CD14-positive monocyte (primary cell): Measurements from ENCODE around the gene PLCB1. TPM values are rescaled to one million over a fixed set of nuclear protein-coding genes. Genes with fewer than 3 reads are reported as not detected.

Experiments
- DNase-seq, 3 donors: peaks; one replicate each; pipeline ENCODE4 v3.0.0-alpha.2; 2011 to 2022
- H2AFZ ChIP-seq: 2 replicates; pipeline ENCODE4 v1.6.0; 2012; ENCODE audit warnings: mild to moderate bottlenecking, low read depth, low read length, inconsistent platforms; ENCODE audit not compliant: insufficient read depth, poor library complexity, severe bottlenecking
- H3K27ac ChIP-seq, 2 donors: 1 replicate in 1 of 2; 2 replicates in 1 of 2; pipeline ENCODE4 v1.5.1; 2012 to 2013; ENCODE audit warnings: low read length in 2 of 2, control low read depth in 1 of 2, inconsistent platforms in 1 of 2, low read depth in 1 of 2, mild to moderate bottlenecking in 1 of 2
- H3K27me3 ChIP-seq, 2 donors: one replicate each; pipeline versions ENCODE4 v1.6.0 to v1.6.1; 2011 to 2013; ENCODE audit warnings: low read length in 2 of 2; ENCODE audit not compliant: control insufficient read depth in 2 of 2, insufficient read depth in 2 of 2
- H3K36me3 ChIP-seq, 2 donors: replicated peaks in 1 of 2; 1 replicate in 1 of 2; 2 replicates in 1 of 2; pipeline versions ENCODE4 v1.5.1 to v1.6.1; 2012 to 2013; ENCODE audit warnings: low read length in 2 of 2, control low read depth in 1 of 2, inconsistent platforms in 1 of 2, mild to moderate bottlenecking in 1 of 2; ENCODE audit not compliant: insufficient read depth in 2 of 2, control insufficient read depth in 1 of 2
- H3K4me1 ChIP-seq, 2 donors: 1 replicate in 1 of 2; 2 replicates in 1 of 2; pipeline versions ENCODE4 v1.5.1 to v1.6.1; 2012 to 2013; ENCODE audit warnings: low read length in 2 of 2, control low read depth in 1 of 2, inconsistent platforms in 1 of 2, mild to moderate bottlenecking in 1 of 2, moderate library complexity in 1 of 2; ENCODE audit not compliant: insufficient read depth in 2 of 2, control insufficient read depth in 1 of 2
- H3K4me2 ChIP-seq: replicated peaks from 2 replicates; pipeline ENCODE3; 2012; ENCODE audit warnings: low read length, moderate library complexity, mild to moderate bottlenecking; ENCODE audit not compliant: poor library complexity, severe bottlenecking; ENCODE audit errors: extremely low read depth
- H3K4me3 ChIP-seq, 3 experiments: fragments of 200-600 bp in 1 of 3; sonication (generic) in 1 of 3; replicated peaks in 1 of 3; 1 replicate in 2 of 3; 2 replicates in 1 of 3; pipeline ENCODE4 v1.5.1; 2011 to 2013; ENCODE audit warnings: low read length in 3 of 3, mild to moderate bottlenecking in 3 of 3, control low read depth in 2 of 3, low read depth in 2 of 3, inconsistent platforms in 1 of 3, moderate library complexity in 1 of 3
- H3K79me2 ChIP-seq: 2 replicates; pipeline ENCODE4 v1.6.0; 2012; ENCODE audit warnings: mild to moderate bottlenecking, control low read depth, inconsistent platforms, low read length, moderate library complexity; ENCODE audit not compliant: insufficient read depth
- H3K9ac ChIP-seq: 2 replicates; pipeline ENCODE4 v1.6.0; 2017; ENCODE audit warnings: low read length, mild to moderate bottlenecking; ENCODE audit not compliant: insufficient read depth, poor library complexity, severe bottlenecking
- H3K9me3 ChIP-seq, 2 donors: replicated peaks in 1 of 2; 1 replicate in 1 of 2; 2 replicates in 1 of 2; pipeline versions ENCODE4 v1.5.1 to v1.6.1; 2012 to 2013; ENCODE audit warnings: low read length in 2 of 2, control low read depth in 1 of 2; ENCODE audit not compliant: control insufficient read depth in 1 of 2, insufficient read depth in 1 of 2
- H4K20me1 ChIP-seq: 2 replicates; pipeline ENCODE4 v1.6.0; 2012; ENCODE audit warnings: mild to moderate bottlenecking, low read length, control low read depth, moderate library complexity; ENCODE audit not compliant: insufficient read depth
- H3K27ac Mint-ChIP-seq, 7 donors: one replicate each; pipeline ENCODE4 v1.8.0; 2020; ENCODE audit warnings: mild to moderate bottlenecking in 7 of 7, mixed read lengths in 7 of 7, moderate library complexity in 6 of 7, inconsistent platforms in 2 of 7
- H3K27me3 Mint-ChIP-seq, 3 donors: one replicate each; pipeline ENCODE4 v1.8.0; 2021 to 2022; ENCODE audit warnings: low read depth in 3 of 3, mild to moderate bottlenecking in 3 of 3, mixed read lengths in 3 of 3, moderate library complexity in 3 of 3, inconsistent platforms in 1 of 3
- H3K36me3 Mint-ChIP-seq, 2 donors: one replicate each; pipeline ENCODE4 v1.8.0; 2020; ENCODE audit warnings: mixed read lengths in 2 of 2, inconsistent platforms in 1 of 2, mild to moderate bottlenecking in 1 of 2
- H3K4me1 Mint-ChIP-seq: one replicate; pipeline ENCODE4 v1.8.0; 2020; ENCODE audit warnings: mild to moderate bottlenecking, mixed read lengths
- H3K4me3 Mint-ChIP-seq, 2 donors: one replicate each; pipeline ENCODE4 v1.8.0; 2020; ENCODE audit warnings: mild to moderate bottlenecking in 2 of 2, mixed read lengths in 2 of 2, moderate library complexity in 1 of 2
- H3K9me3 Mint-ChIP-seq, 7 donors: one replicate each; pipeline ENCODE4 v1.8.0; 2020 to 2022; ENCODE audit warnings: mixed read lengths in 7 of 7, mild to moderate bottlenecking in 6 of 7, moderate library complexity in 6 of 7, inconsistent platforms in 2 of 7
- WGBS: methylation state at CpG from one replicate; pipeline ENCODE4 v1.1.5; 2013; ENCODE audit warnings: missing lambda C conversion rate; ENCODE audit not compliant: insufficient coverage; 5-methylcytosine and 5-hydroxymethylcytosine counted together
- intact Hi-C, 2 donors: fragments of 100-400 bp; cut with micrococcal nuclease; formaldehyde crosslinking; loops; one replicate each; pipeline versions ENCODE4 v1.15.0 to v1.15.1; 2023
- polyA plus RNA-seq, 3 donors: library from polyadenylated mRNA; depleted of rRNA in 1 of 3; unstranded in 2 of 3; stranded (reverse) in 1 of 3; fragments of 300-500 nt in 2 of 3; fragments of >200 nt in 1 of 3; fragmentation: Illumina TruSeq in 2 of 3; gene quantifications; 1 replicate in 2 of 3; 2 replicates in 1 of 3; pipeline ENCODE4 v1.2.3, GENCODE V29; 2012 to 2021
- TF ChIP-seq, protein P1 (sequence below): fragments of 200-600 bp; IDR thresholded peaks from one replicate; pipeline ENCODE4 v1.8.0; 2022; ENCODE audit warnings: antibody characterized with exemption, mild to moderate bottlenecking

PLCB1 gene
- polyA plus RNA-seq, 3 donors = 8.6 to 16.4 (median 13.2) TPM

DNA sequence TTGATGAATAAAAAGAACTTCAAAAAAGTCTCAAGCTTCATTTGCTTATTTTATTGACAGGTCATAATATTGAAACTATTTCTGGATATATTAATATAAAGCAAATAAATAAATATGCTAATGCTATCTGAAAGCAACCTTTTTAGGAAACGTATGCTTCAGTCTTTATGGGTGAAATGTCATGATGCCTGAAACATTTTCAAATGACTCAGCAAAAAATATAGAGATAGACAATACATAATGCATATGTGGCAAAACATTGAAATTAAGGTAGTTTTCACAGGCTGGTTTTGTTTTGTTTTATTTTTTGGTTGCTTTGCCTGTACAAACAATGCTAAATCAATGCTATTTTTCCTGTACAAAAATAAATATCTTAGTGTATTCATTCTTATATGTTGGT, 742.4 kb downstream of the PLCB1 start:
- Mint-ChIP-seq H3K36me3 (no peaks in the 10 kb centered on the region), H3K27me3 (no peaks in the 10 kb centered on the region), H3K9me3 (no peaks in the 10 kb centered on the region), H3K4me1 (no peaks in the 10 kb centered on the region), H3K4me3 (no peak overlapping the region), H3K27ac (no peak overlapping the region)
- H3K27me3 ChIP-seq = no peaks in the 10 kb centered on the region
- H3K9ac ChIP-seq = no peak overlapping the region
- no CpG with 5 or more reads among the region's 1 CpG for WGBS
- intact Hi-C loops = no loop called here
- no peaks in the 10 kb centered on the region for H3K9me3 ChIP-seq
- TF ChIP-seq, protein P1, sequence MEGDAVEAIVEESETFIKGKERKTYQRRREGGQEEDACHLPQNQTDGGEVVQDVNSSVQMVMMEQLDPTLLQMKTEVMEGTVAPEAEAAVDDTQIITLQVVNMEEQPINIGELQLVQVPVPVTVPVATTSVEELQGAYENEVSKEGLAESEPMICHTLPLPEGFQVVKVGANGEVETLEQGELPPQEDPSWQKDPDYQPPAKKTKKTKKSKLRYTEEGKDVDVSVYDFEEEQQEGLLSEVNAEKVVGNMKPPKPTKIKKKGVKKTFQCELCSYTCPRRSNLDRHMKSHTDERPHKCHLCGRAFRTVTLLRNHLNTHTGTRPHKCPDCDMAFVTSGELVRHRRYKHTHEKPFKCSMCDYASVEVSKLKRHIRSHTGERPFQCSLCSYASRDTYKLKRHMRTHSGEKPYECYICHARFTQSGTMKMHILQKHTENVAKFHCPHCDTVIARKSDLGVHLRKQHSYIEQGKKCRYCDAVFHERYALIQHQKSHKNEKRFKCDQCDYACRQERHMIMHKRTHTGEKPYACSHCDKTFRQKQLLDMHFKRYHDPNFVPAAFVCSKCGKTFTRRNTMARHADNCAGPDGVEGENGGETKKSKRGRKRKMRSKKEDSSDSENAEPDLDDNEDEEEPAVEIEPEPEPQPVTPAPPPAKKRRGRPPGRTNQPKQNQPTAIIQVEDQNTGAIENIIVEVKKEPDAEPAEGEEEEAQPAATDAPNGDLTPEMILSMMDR = no peak
- DNase-seq = no peak
- no peak overlapping the region for H3K27ac ChIP-seq
- no peak overlapping the region for H2AFZ ChIP-seq
- no peaks in the 10 kb centered on the region for H4K20me1 ChIP-seq
- no peak overlapping the region for H3K4me2 ChIP-seq
- H3K4me1 ChIP-seq = no peaks in the 10 kb centered on the region
- H3K79me2 ChIP-seq = no peaks in the 10 kb centered on the region
- no peak overlapping the region for H3K4me3 ChIP-seq
- no peaks in the 10 kb centered on the region for H3K36me3 ChIP-seq

DNA sequence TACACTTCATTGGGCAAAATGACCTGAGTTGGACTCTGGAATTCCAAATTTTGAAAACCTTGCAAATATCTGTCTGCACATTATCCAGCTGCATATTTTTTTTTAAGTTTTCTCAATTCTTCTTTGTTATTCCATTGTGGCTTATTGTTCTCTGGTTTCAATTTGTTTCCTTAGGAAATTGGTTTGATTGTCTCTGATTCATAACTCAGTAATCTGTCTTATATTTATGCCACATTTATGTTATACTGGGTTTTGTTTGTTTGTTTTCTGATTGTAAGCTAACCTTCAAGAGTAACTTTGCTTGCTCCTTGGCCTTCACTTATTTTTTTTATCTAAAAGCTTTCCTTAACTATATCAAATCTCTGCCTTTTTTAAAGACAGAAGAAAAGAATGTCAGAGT, 743.5 kb downstream of the PLCB1 start:
- Histone ChIP-seq H3K36me3 (no peaks in the 10 kb centered on the region), H3K79me2 (no peaks in the 10 kb centered on the region), H3K9me3 (no peaks in the 10 kb centered on the region), H3K9ac (no peak overlapping the region), H3K4me1 (no peaks in the 10 kb centered on the region), H3K27ac (no peak overlapping the region), H3K4me2 (no peak overlapping the region), H4K20me1 (no peaks in the 10 kb centered on the region), H3K4me3 (no peak overlapping the region), H3K27me3 (no peaks in the 10 kb centered on the region), H2AFZ (no peak overlapping the region)
- DNase-seq = no peak
- H3K36me3 Mint-ChIP-seq = no peaks in the 10 kb centered on the region
- H3K9me3 Mint-ChIP-seq = no peaks in the 10 kb centered on the region
- peaks cover 0 to 3% (median 0%) of the 10 kb centered on the region in 3 donors for H3K27me3 Mint-ChIP-seq
- no peak overlapping the region for H3K27ac Mint-ChIP-seq
- intact Hi-C loops = no loop called here
- TF ChIP-seq, protein P1 = no peak
- H3K4me3 Mint-ChIP-seq = no peak overlapping the region
- H3K4me1 Mint-ChIP-seq = no peaks in the 10 kb centered on the region
